Caco-2 (cell line): ENCODE data around the gene PRKAG2. TPM values are rescaled to one million over a fixed set of nuclear protein-coding genes. Genes with fewer than 3 reads are reported as not detected.
"Not testable (repeated sequence)": the region's sequence is repeated elsewhere in the genome, so short reads cannot be mapped to it uniquely, and the experiment has no call there.

Source experiments
- BruUV-seq: library from RNA; stranded (reverse); fragments of 400-500 nt; replicated peaks from 2 replicates; lab custom pipeline; 2021; lab: Mats Ljungman, UMichigan
- CTCF ChIA-PET: fragments of 300-600 bp; sonication (Branson Sonifier 250); formaldehyde crosslinking; loops from one replicate; lab custom pipeline; 2022; ENCODE audit warnings: antibody characterized with exemption; lab: Charles Lee
- POLR2A ChIA-PET: fragments of 300-600 bp; sonication (Branson Sonifier 250); formaldehyde crosslinking; loops from one replicate; lab custom pipeline; 2022; ENCODE audit warnings: antibody characterized with exemption; lab: Charles Lee
- DNase-seq, 2 experiments: peaks; one replicate each; pipeline versions ENCODE4 v3.0.0 to v3.0.0-alpha.2; 2020 to 2022
- H3K27me3 ChIP-seq: replicated peaks from 2 replicates; pipeline ENCODE4 v1.6.0; 2011; ENCODE audit warnings: low read length; ENCODE audit not compliant: control insufficient read depth, insufficient read depth
- H3K36me3 ChIP-seq: 2 replicates; pipeline ENCODE4 v1.5.1; 2011; ENCODE audit warnings: low read length; ENCODE audit not compliant: control insufficient read depth, insufficient read depth
- H3K4me1 ChIP-seq: fragments of 250-450 bp; sonication (Bioruptor Pico); 2 replicates; pipeline ENCODE4 v1.5.1; 2020; ENCODE audit warnings: mild to moderate bottlenecking
- H3K4me3 ChIP-seq: 2 replicates; pipeline ENCODE4 v1.5.1; 2011; ENCODE audit warnings: low read depth, mild to moderate bottlenecking, control low read depth, low read length
- H3K9me3 ChIP-seq: fragments of 250-450 bp; sonication (Bioruptor Pico); 2 replicates; pipeline ENCODE4 v1.5.1; 2020; ENCODE audit warnings: mild to moderate bottlenecking, moderate library complexity
- H3K27ac Mint-ChIP-seq: one replicate; pipeline ENCODE4 v1.8.0; 2022; ENCODE audit warnings: mixed read lengths; ENCODE audit not compliant: unreplicated experiment
- H3K27me3 Mint-ChIP-seq: one replicate; pipeline ENCODE4 v1.8.0; 2022; ENCODE audit warnings: mixed read lengths; ENCODE audit not compliant: insufficient read depth, unreplicated experiment
- H3K36me3 Mint-ChIP-seq: one replicate; pipeline ENCODE4 v1.8.0; 2022; ENCODE audit warnings: mild to moderate bottlenecking, mixed read lengths; ENCODE audit not compliant: insufficient read depth, unreplicated experiment
- H3K4me1 Mint-ChIP-seq: one replicate; pipeline ENCODE4 v1.8.0; 2022; ENCODE audit warnings: low read depth, mixed read lengths; ENCODE audit not compliant: unreplicated experiment
- H3K4me3 Mint-ChIP-seq: one replicate; pipeline ENCODE4 v1.8.0; 2022; ENCODE audit warnings: mild to moderate bottlenecking, moderate library complexity, mixed read lengths; ENCODE audit not compliant: unreplicated experiment
- H3K9me3 Mint-ChIP-seq: one replicate; pipeline ENCODE4 v1.8.0; 2022; ENCODE audit warnings: mixed read lengths; ENCODE audit not compliant: unreplicated experiment
- CTCF ChIP-seq, 2 experiments: fragments of 200-600 bp in 1 of 2; IDR thresholded peaks; 1 replicate in 1 of 2; 2 replicates in 1 of 2; pipeline versions ENCODE4 v1.5.1 to v1.8.0; 2011 to 2022; ENCODE audit warnings: antibody characterized with exemption in 1 of 2, control low read depth in 1 of 2, inconsistent platforms in 1 of 2, low read depth in 1 of 2, low read length in 1 of 2, mild to moderate bottlenecking in 1 of 2, moderate library complexity in 1 of 2; ENCODE audit not compliant: insufficient read depth in 1 of 2, severe bottlenecking in 1 of 2, unreplicated experiment in 1 of 2
- intact Hi-C: fragments of 100-400 bp; cut with micrococcal nuclease; formaldehyde crosslinking; loops from one replicate; pipeline ENCODE4 v1.10.0; 2022; ENCODE audit not compliant: unreplicated experiment
- total RNA-seq: library from RNA; stranded (reverse); gene quantifications from 2 replicates; pipeline ENCODE4 v1.2.3, GENCODE V29; 2022

The PRKAG2 gene
- total RNA-seq, 1 experiment from 2014 or later, result 15.9 TPM

DNA sequence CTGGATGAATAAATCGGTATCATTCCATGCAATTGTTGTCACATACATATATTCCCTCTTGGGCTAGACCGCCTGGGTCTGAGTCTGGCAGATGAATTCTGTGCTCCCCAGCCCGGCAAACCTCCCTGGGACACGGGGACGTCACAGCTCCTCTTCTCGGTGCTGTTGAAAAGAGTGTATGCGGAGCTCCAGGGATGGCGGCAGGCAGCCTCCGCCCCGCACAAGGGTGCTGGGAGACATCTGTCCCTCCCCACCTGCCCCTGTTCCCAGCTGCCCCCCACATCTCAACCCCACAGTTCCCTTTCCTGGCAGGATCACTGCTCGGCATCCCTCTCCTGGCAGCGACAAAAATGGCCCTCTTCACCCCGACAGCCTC is 32.1 kb downstream of the PRKAG2 start:
- no peaks in the 10 kb centered on the region for H3K9me3 ChIP-seq
- Mint-ChIP-seq H3K4me3 (no peak overlapping the region), H3K9me3 (no peaks in the 10 kb centered on the region), H3K4me1 (no peaks in the 10 kb centered on the region), H3K36me3 (peaks cover 5% of the 10 kb centered on the region), H3K27me3 (no peaks in the 10 kb centered on the region), H3K27ac (peak overlapping the region; percentile 78)
- intact Hi-C loops, result loop anchor here (1.0 kb wide), 1 partner anchor 26 kb away; no protein-coding TSS in a partner anchor
- BruUV-seq, result no TSS peak
- CTCF ChIA-PET, result no interaction called here
- H3K4me3 ChIP-seq, result no peak overlapping the region
- no peak for DNase-seq
- peaks cover 19% of the 10 kb centered on the region for H3K4me1 ChIP-seq
- no peaks in the 10 kb centered on the region for H3K27me3 ChIP-seq
- POLR2A ChIA-PET, result no interaction called here
- no peak for TF ChIP-seq CTCF (IDR thresholded peaks at IDR 0.05; ENCODE audit: insufficient read depth in 1 of 2, low read depth in 1 of 2, low read length in 1 of 2, severe bottlenecking in 1 of 2, unreplicated experiment in 1 of 2)
- no peaks in the 10 kb centered on the region for H3K36me3 ChIP-seq

- no peak for TF ChIP-seq CTCF (IDR thresholded peaks at IDR 0.05; ENCODE audit: insufficient read depth in 1 of 2, low read depth in 1 of 2, low read length in 1 of 2, severe bottlenecking in 1 of 2, unreplicated experiment in 1 of 2)
- Mint-ChIP-seq H3K9me3 (no peaks in the 10 kb centered on the region), H3K27ac (peak overlapping the region; percentile 39), H3K4me3 (no peak overlapping the region), H3K36me3 (peaks cover 5% of the 10 kb centered on the region), H3K4me1 (no peaks in the 10 kb centered on the region), H3K27me3 (no peaks in the 10 kb centered on the region)
- H3K36me3 ChIP-seq, result no peaks in the 10 kb centered on the region
- POLR2A ChIA-PET, result no interaction called here
- CTCF ChIA-PET, result no interaction called here
- no peak overlapping the region for H3K4me3 ChIP-seq
- no TSS peak for BruUV-seq
- H3K9me3 ChIP-seq, result no peaks in the 10 kb centered on the region
- peak in 1 of 2 experiments; percentile 48 for DNase-seq
- intact Hi-C loops, result loop anchor here (1.0 kb wide), 1 partner anchor 25 kb away; no protein-coding TSS in a partner anchor
- H3K27me3 ChIP-seq, result no peaks in the 10 kb centered on the region
- peaks cover 19% of the 10 kb centered on the region for H3K4me1 ChIP-seq
These were observed 32.7 kb downstream of the PRKAG2 start for GRCh38 chr7:151844071-151844824.

DNA sequence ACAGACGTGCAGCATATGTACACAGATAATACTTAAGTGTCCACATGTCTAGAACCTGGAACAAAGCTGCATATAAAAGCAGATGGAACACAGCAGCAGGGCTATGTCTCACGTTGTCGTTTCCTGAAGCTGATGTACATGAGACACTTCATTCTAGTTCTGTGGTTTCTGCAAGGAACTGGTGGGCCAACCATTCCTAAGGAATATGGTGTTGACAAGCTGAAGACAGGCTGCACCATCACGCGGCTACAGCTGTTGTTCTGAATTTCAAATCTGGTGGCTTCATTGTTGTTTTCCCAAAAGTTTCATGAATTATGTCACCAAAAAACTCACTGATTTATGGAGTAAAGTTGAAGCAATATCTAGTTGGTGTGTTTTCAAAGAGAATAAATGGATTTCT is 33.7 kb downstream of the PRKAG2 start:
- no peaks in the 10 kb centered on the region for H3K4me1 Mint-ChIP-seq
- Histone ChIP-seq H3K36me3 (no peaks in the 10 kb centered on the region), H3K4me3 (no peak overlapping the region), H3K27me3 (no peaks in the 10 kb centered on the region), H3K4me1 (peaks cover 19% of the 10 kb centered on the region), H3K9me3 (no peaks in the 10 kb centered on the region)
- no peak for DNase-seq
- H3K4me3 Mint-ChIP-seq, result no peak overlapping the region
- no peak for TF ChIP-seq CTCF (IDR thresholded peaks at IDR 0.05; ENCODE audit: insufficient read depth in 1 of 2, low read depth in 1 of 2, low read length in 1 of 2, severe bottlenecking in 1 of 2, unreplicated experiment in 1 of 2)
- ChIA-PET POLR2A (no interaction called here), CTCF (interaction anchor here (0.6 kb wide), 1 partner anchor 39 kb away, joined by 4 read pairs; no protein-coding TSS in a partner anchor)
- no peaks in the 10 kb centered on the region for H3K27me3 Mint-ChIP-seq
- peaks cover 5% of the 10 kb centered on the region for H3K36me3 Mint-ChIP-seq
- intact Hi-C loops, result no loop called here
- no peak overlapping the region for H3K27ac Mint-ChIP-seq
- BruUV-seq, result no TSS peak
- no peaks in the 10 kb centered on the region for H3K9me3 Mint-ChIP-seq

- BruUV-seq, H3K27me3 ChIP-seq, H3K36me3 Mint-ChIP-seq, H3K9me3 Mint-ChIP-seq, intact Hi-C loops, H3K27me3 Mint-ChIP-seq, DNase-seq, H3K27ac Mint-ChIP-seq, H3K4me3 Mint-ChIP-seq, H3K4me3 ChIP-seq, H3K9me3 ChIP-seq, CTCF ChIA-PET, H3K36me3 ChIP-seq, H3K4me1 Mint-ChIP-seq, POLR2A ChIA-PET: not testable (repeated sequence)
- H3K4me1 ChIP-seq, result peaks cover 19% of the 10 kb centered on the region
These were observed 35.4 kb downstream of the PRKAG2 start for GRCh38 chr7:151841395-151842051.
